ENCODE data around the gene DRG2. TPM values are rescaled to one million over a fixed set of nuclear protein-coding genes. Genes with fewer than 3 reads are reported as not detected.

The DRG2 gene
- total RNA-seq, 1 experiment from 2014 or later: 52.0 TPM

- TF ChIP-seq CTCF (conservative IDR thresholded peaks at IDR 0.05): no peak
- Mint-ChIP-seq H3K27me3 (ENCODE audit: low read depth) (peaks cover 5% of the 10 kb centered on the region), H3K27ac (no peak overlapping the region), H3K9me3 (peaks cover 8 to 14% of the 10 kb centered on the region in 2 experiments), H3K36me3 (ENCODE audit: insufficient read depth in 1 of 3, low read depth in 3 of 3) (peaks cover 2 to 10% (median 3%) of the 10 kb centered on the region in 3 experiments; a peak in 5 of 7 replicates), H3K4me3 (no peak overlapping the region), H3K4me1 (0 out of 4 replicates have a peak, but pooled peaks cover 0 to 3% of the 10 kb centered on the region in 2 experiments)
- H2BK15ac ChIP-seq (ENCODE audit: low read depth, low read length): no peak overlapping the region
- no peaks in the 10 kb centered on the region for H3K4me1 ChIP-seq (ENCODE audit: insufficient read depth, low read length)
- no peak overlapping the region for H3K4ac ChIP-seq (ENCODE audit: low read depth, low read length)
- no peaks in the 10 kb centered on the region for H3K27me3 ChIP-seq (ENCODE audit: insufficient read depth, low read length)
- no peak overlapping the region for H3T11ph ChIP-seq (ENCODE audit: low read length)
- H4K20me1 ChIP-seq (ENCODE audit: control insufficient read depth, insufficient read depth, insufficient read length): no peaks in the 10 kb centered on the region
- no peak overlapping the region for H3K27ac ChIP-seq (ENCODE audit: insufficient read length, low read depth, low read length)
- H3K9ac ChIP-seq (ENCODE audit: extremely low read depth, insufficient read length, low read length): no peak overlapping the region
- no peak overlapping the region for H2AFZ ChIP-seq (ENCODE audit: low read length)
- no peaks in the 10 kb centered on the region for H3K9me3 ChIP-seq (ENCODE audit: control insufficient read depth, low read depth, low read length)
- no peak overlapping the region for H3K18ac ChIP-seq (ENCODE audit: insufficient read length, low read depth, low read length)
- no peak overlapping the region for H2BK20ac ChIP-seq (ENCODE audit: low read depth, low read length, poor library complexity, severe bottlenecking)
- H3K79me2 ChIP-seq (ENCODE audit: insufficient read depth, low read length): no peaks in the 10 kb centered on the region
- no CpG with 5 or more reads among the region's 68 CpGs for WGBS (ENCODE audit: extremely low coverage, insufficient read length, low lambda C conversion rate)
- no peak overlapping the region for H4K8ac ChIP-seq (replicated peaks; ENCODE audit: insufficient read length, low read depth, low read length)
- H3K23me2 ChIP-seq (ENCODE audit: insufficient read length, low read depth, low read length, poor library complexity, severe bottlenecking): no peaks in the 10 kb centered on the region
- H3K56ac ChIP-seq (ENCODE audit: insufficient read length, low read depth, low read length): no peak overlapping the region
- no peak overlapping the region for H2AK5ac ChIP-seq (ENCODE audit: insufficient read length, low read length)
- no peak overlapping the region for H4K5ac ChIP-seq (ENCODE audit: insufficient read length, low read depth, low read length)
- no peak overlapping the region for H3K23ac ChIP-seq (ENCODE audit: insufficient read length, low read depth, low read length)
- DNase-seq: no peak
- no peak overlapping the region for H4K91ac ChIP-seq (ENCODE audit: insufficient read length, low read depth, low read length)
- no peak overlapping the region for H2BK12ac ChIP-seq (ENCODE audit: insufficient read length, low read depth, low read length)
- H2BK120ac ChIP-seq (ENCODE audit: low read depth, low read length, poor library complexity, severe bottlenecking): no peak overlapping the region
- H3K79me1 ChIP-seq (ENCODE audit: insufficient read depth, low read depth, low read length, poor library complexity, severe bottlenecking): no peaks in the 10 kb centered on the region
- no peak overlapping the region for H2BK5ac ChIP-seq (ENCODE audit: insufficient read length, low read length)
- H3K4me2 ChIP-seq (ENCODE audit: insufficient read depth, insufficient read length, low read length): no peak overlapping the region
- H3K14ac ChIP-seq (ENCODE audit: insufficient read depth, low read length): no peak overlapping the region
Measured at GRCh38 chr17:18120461-18121017, 32.8 kb downstream of the DRG2 start.

Measured in H9 (cell line).